Mesothelial cell of epicardium (in vitro differentiated cells): ENCODE data around the gene SETD6. TPM values are rescaled to one million over a fixed set of nuclear protein-coding genes. Genes with fewer than 3 reads are reported as not detected.

Experiments used
- DNase-seq, 2 experiments: peaks; one replicate each; pipeline ENCODE4 v3.0.0; 2021; ENCODE audit warnings: low spot score in 2 of 2; ENCODE audit not compliant: unreplicated experiment in 2 of 2
- H3K27ac Mint-ChIP-seq: 2 replicates; pipeline ENCODE4 v1.8.0; 2021; ENCODE audit warnings: mixed read lengths
- H3K27me3 Mint-ChIP-seq: 2 replicates; pipeline ENCODE4 v1.8.0; 2021; ENCODE audit warnings: low read depth, mixed read lengths
- H3K36me3 Mint-ChIP-seq: 2 replicates; pipeline ENCODE4 v1.8.0; 2021; ENCODE audit warnings: mixed read lengths
- H3K4me1 Mint-ChIP-seq: 2 replicates; pipeline ENCODE4 v1.8.0; 2021; ENCODE audit warnings: mixed read lengths
- H3K4me3 Mint-ChIP-seq: 2 replicates; pipeline ENCODE4 v1.8.0; 2021; ENCODE audit warnings: mild to moderate bottlenecking, moderate library complexity, mixed read lengths
- H3K9me3 Mint-ChIP-seq: 2 replicates; pipeline ENCODE4 v1.8.0; 2021; ENCODE audit warnings: mixed read lengths
- total RNA-seq: library from RNA; stranded (reverse); gene quantifications from 3 replicates; pipeline ENCODE4 v1.2.1, GENCODE V29; 2021
- TF ChIP-seq, protein P1 (sequence below): fragments of 200-600 bp; sonication (generic); IDR thresholded peaks from one replicate; pipeline ENCODE4 v1.5.0; 2021; ENCODE audit warnings: antibody characterized with exemption; ENCODE audit not compliant: unreplicated experiment

The SETD6 gene
- total RNA-seq, 1 donor from 2014 or later, result 28.9 TPM

DNA sequence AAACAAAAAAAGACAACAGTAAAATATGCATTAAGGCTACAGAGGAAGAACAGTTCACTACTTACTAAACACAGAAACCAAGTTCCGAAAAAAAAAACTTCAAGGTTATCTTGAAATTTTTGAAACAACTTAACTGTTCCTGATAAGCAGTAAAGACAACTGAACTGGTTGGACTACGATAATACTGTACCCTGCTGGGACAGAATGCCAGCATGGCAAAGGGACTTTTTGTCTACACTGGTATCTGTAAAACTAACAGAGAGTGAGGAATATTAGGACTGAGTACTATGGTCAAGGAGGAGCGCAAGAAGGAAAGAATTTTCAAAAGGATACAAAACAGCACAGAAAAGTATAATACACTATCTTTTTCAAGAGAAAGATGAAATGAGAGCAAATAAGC lies 19.8 kb downstream of the SETD6 start:
- Mint-ChIP-seq H3K4me3 (no peak overlapping the region), H3K27me3 (no peaks in the 10 kb centered on the region), H3K4me1 (no peaks in the 10 kb centered on the region), H3K9me3 (no peaks in the 10 kb centered on the region), H3K27ac (no peak overlapping the region), H3K36me3 (peaks cover 64% of the 10 kb centered on the region)
- DNase-seq, result no peak
- TF ChIP-seq, protein P1, sequence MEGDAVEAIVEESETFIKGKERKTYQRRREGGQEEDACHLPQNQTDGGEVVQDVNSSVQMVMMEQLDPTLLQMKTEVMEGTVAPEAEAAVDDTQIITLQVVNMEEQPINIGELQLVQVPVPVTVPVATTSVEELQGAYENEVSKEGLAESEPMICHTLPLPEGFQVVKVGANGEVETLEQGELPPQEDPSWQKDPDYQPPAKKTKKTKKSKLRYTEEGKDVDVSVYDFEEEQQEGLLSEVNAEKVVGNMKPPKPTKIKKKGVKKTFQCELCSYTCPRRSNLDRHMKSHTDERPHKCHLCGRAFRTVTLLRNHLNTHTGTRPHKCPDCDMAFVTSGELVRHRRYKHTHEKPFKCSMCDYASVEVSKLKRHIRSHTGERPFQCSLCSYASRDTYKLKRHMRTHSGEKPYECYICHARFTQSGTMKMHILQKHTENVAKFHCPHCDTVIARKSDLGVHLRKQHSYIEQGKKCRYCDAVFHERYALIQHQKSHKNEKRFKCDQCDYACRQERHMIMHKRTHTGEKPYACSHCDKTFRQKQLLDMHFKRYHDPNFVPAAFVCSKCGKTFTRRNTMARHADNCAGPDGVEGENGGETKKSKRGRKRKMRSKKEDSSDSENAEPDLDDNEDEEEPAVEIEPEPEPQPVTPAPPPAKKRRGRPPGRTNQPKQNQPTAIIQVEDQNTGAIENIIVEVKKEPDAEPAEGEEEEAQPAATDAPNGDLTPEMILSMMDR, result no peak

DNA sequence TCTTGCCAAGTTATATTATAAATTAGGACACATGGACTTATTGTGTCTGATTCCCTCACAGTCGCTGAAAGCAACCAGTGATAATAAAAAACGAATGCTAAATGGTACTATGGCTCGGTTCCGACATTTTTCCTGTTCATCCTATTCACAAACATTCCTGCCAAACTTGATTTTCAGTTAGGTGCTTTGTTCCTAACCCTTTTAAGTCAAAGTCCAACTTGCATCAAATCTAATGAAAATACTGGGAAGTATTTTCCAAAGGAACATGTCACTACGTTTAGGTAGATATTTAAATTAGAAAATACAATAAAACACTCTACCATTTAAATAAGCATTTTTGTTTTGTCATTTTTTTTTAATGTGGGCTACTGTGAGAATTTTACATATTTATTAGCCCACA lies 21.0 kb downstream of the SETD6 start:
- Mint-ChIP-seq H3K4me1 (no peaks in the 10 kb centered on the region), H3K27ac (no peak overlapping the region), H3K4me3 (no peak overlapping the region), H3K9me3 (no peaks in the 10 kb centered on the region), H3K36me3 (peaks cover 64% of the 10 kb centered on the region), H3K27me3 (no peaks in the 10 kb centered on the region)
- TF ChIP-seq, protein P1, result no peak
- DNase-seq, result no peak

DNA sequence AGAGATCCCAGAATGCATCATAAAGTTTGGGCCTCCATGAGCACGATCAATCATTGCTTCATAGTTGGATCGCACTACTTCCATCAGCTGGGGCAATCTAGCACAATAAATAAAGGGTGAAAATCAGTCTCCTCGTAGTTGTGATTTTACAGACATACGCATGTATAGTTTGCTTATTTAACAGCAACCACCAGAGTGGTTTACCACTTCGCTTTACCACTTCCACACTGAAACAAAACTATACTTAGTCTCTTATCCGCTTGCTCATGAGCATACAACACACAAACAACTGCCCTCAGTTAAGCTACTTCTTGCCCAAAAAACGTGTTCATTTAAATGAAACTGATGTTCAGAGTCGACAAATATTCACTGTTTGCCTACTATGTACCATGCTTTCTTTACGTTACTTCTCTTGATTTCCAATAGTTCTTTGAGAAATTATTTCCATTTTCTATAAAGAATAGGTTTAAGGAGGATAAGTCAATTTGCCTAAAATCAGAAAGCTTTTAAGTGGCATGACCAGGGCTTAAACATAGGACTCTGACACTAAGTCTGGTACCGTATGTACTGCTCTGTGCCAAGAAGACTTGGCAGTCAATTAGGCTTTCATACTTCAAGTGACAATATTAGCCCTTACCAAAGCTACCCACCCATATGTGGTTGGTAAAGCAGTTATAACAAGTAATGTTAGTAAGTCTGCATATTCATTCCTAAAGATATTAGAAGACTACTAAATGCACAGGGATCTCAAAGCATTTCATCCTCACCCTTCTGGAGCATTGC lies 22.0 kb downstream of the SETD6 start:
- peaks cover 63% of the 10 kb centered on the region for H3K36me3 Mint-ChIP-seq
- H3K27ac Mint-ChIP-seq, result no peak overlapping the region
- no peak for DNase-seq
- no peak overlapping the region for H3K4me3 Mint-ChIP-seq
- H3K9me3 Mint-ChIP-seq, result no peaks in the 10 kb centered on the region
- H3K4me1 Mint-ChIP-seq, result no peaks in the 10 kb centered on the region
- TF ChIP-seq, protein P1, result no peak
- H3K27me3 Mint-ChIP-seq, result no peaks in the 10 kb centered on the region

DNA sequence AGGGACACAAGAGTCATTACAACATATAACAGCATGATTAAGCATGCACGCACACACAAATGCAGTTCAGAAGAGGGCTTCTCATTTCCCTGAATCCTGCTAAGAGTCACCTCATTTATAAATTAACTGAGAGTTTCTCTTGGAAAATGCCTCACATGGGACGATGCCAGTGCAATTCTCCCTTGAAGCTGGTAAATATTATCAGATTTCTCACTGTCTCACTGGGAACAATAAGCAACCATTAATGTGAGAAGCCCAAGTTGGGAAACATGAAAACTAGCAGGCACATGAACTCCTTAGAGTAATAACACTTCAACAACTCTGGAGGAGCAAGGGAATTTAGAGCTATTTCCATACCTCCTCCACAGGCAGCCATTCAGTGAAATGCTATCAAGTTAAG lies 26.4 kb downstream of the SETD6 start:
- no peak for DNase-seq
- Mint-ChIP-seq H3K27me3 (no peaks in the 10 kb centered on the region), H3K27ac (no peak overlapping the region), H3K4me1 (no peaks in the 10 kb centered on the region), H3K9me3 (no peaks in the 10 kb centered on the region), H3K4me3 (no peak overlapping the region), H3K36me3 (peaks cover 58% of the 10 kb centered on the region)
- TF ChIP-seq, protein P1, result no peak

DNA sequence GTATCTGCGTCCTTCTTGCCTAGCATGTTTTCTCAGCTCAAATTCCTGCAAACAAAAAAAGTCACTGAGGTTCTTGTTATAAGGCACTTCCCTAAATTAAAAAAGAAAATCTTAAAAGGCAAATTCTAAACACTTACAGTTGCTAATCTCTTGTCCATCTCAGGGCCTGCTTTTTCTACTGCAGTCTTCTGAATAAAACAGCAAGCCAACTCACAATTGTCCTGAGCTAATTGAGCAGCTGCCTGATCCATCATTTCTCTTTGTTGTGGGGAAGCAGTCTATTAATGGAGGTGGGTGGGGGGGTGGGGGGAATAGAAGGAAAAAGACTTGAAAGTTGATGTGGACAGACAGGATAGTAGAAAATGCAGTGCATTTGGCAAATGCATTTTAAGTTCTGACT lies 27.0 kb downstream of the SETD6 start:
- TF ChIP-seq, protein P1, result no peak
- H3K4me3 Mint-ChIP-seq, result no peak overlapping the region
- H3K27ac Mint-ChIP-seq, result no peak overlapping the region
- H3K27me3 Mint-ChIP-seq, result no peaks in the 10 kb centered on the region
- DNase-seq, result no peak
- peaks cover 57% of the 10 kb centered on the region for H3K36me3 Mint-ChIP-seq
- H3K4me1 Mint-ChIP-seq, result no peaks in the 10 kb centered on the region
- no peaks in the 10 kb centered on the region for H3K9me3 Mint-ChIP-seq
